Measurements from ENCODE around the gene CRK.

The CRK gene

GRCh38 chr17:1470071-1470754 lies 14.2 kb upstream of the CRK start:
- ChIA-PET POLR2A (no interaction called here), CTCF (no interaction called here)
- DNase-seq (ENCODE audit: extremely low spot score) = no peak
- TF ChIP-seq NFRKB (IDR thresholded peaks at IDR 0.05) (no peak), L3MBTL2 (conservative IDR thresholded peaks at IDR 0.05) (no peak), SP1 (IDR thresholded peaks at IDR 0.05) (no peak), FOXM1 (IDR thresholded peaks at IDR 0.05; ENCODE audit: borderline replicate concordance) (no peak), LEF1 (IDR thresholded peaks at IDR 0.05; ENCODE audit: borderline replicate concordance) (no peak), FOXA1 (IDR thresholded peaks at IDR 0.05) (no peak), FOXK2 (IDR thresholded peaks at IDR 0.05) (no peak), ELF4 (IDR thresholded peaks at IDR 0.05) (no peak), PKNOX1 (IDR thresholded peaks at IDR 0.05) (no peak), BHLHE40 (IDR thresholded peaks at IDR 0.05; ENCODE audit: borderline replicate concordance) (no peak), ARNT (IDR thresholded peaks at IDR 0.05) (no peak), HDGF (IDR thresholded peaks at IDR 0.05; ENCODE audit: borderline replicate concordance) (no peak), TARDBP (IDR thresholded peaks at IDR 0.05) (no peak), ZNF384 (IDR thresholded peaks at IDR 0.05) (no peak), SUZ12 (IDR thresholded peaks at IDR 0.05) (no peak), CTBP1 (IDR thresholded peaks at IDR 0.05; ENCODE audit: borderline replicate concordance) (no peak)

GRCh38 chr17:1469231-1469852 lies 13.3 kb upstream of the CRK start:
- no peak for TF ChIP-seq SUZ12 (IDR thresholded peaks at IDR 0.05)
- TF ChIP-seq CTBP1 (IDR thresholded peaks at IDR 0.05; ENCODE audit: borderline replicate concordance) = peak; percentile 47; the same call in 1 of the 2 replicates
- TF ChIP-seq SP1 (IDR thresholded peaks at IDR 0.05) = no peak
- TF ChIP-seq FOXA1 (IDR thresholded peaks at IDR 0.05) = no peak
- TF ChIP-seq TARDBP (IDR thresholded peaks at IDR 0.05) = peak; percentile 96
- TF ChIP-seq ZNF384 (IDR thresholded peaks at IDR 0.05) = no peak
- TF ChIP-seq LEF1 (IDR thresholded peaks at IDR 0.05; ENCODE audit: borderline replicate concordance) = peak; percentile 40; the same call in 1 of the 2 replicates
- no peak for TF ChIP-seq NFRKB (IDR thresholded peaks at IDR 0.05)
- TF ChIP-seq HDGF (IDR thresholded peaks at IDR 0.05; ENCODE audit: borderline replicate concordance) = no peak
- TF ChIP-seq FOXM1 (IDR thresholded peaks at IDR 0.05; ENCODE audit: borderline replicate concordance) = no peak
- TF ChIP-seq FOXK2 (IDR thresholded peaks at IDR 0.05) = no peak
- no peak for TF ChIP-seq ELF4 (IDR thresholded peaks at IDR 0.05)
- no peak for TF ChIP-seq BHLHE40 (IDR thresholded peaks at IDR 0.05; ENCODE audit: borderline replicate concordance)
- no peak for TF ChIP-seq PKNOX1 (IDR thresholded peaks at IDR 0.05)
- TF ChIP-seq L3MBTL2 (conservative IDR thresholded peaks at IDR 0.05) = no peak
- peak; percentile 51 for DNase-seq (ENCODE audit: extremely low spot score)
- ChIA-PET CTCF (no interaction called here), POLR2A (no interaction called here)

GRCh38 chr17:1467898-1468492 lies 12.0 kb upstream of the CRK start:
- TF ChIP-seq ARNT (IDR thresholded peaks at IDR 0.05) = no peak
- no peak for TF ChIP-seq FOXM1 (IDR thresholded peaks at IDR 0.05; ENCODE audit: borderline replicate concordance)
- no peak for TF ChIP-seq SP1 (IDR thresholded peaks at IDR 0.05)
- no peak for TF ChIP-seq TARDBP (IDR thresholded peaks at IDR 0.05)
- TF ChIP-seq FOXA1 (IDR thresholded peaks at IDR 0.05) = no peak
- no peak for TF ChIP-seq L3MBTL2 (conservative IDR thresholded peaks at IDR 0.05)
- TF ChIP-seq HDGF (IDR thresholded peaks at IDR 0.05; ENCODE audit: borderline replicate concordance) = no peak
- no peak for TF ChIP-seq ZNF384 (IDR thresholded peaks at IDR 0.05)
- no peak for TF ChIP-seq CTBP1 (IDR thresholded peaks at IDR 0.05; ENCODE audit: borderline replicate concordance)
- TF ChIP-seq PKNOX1 (IDR thresholded peaks at IDR 0.05) = no peak
- TF ChIP-seq NFRKB (IDR thresholded peaks at IDR 0.05) = no peak
- TF ChIP-seq BHLHE40 (IDR thresholded peaks at IDR 0.05; ENCODE audit: borderline replicate concordance) = no peak
- no peak for TF ChIP-seq LEF1 (IDR thresholded peaks at IDR 0.05; ENCODE audit: borderline replicate concordance)
- TF ChIP-seq SUZ12 (IDR thresholded peaks at IDR 0.05) = no peak
- ChIA-PET POLR2A (no interaction called here), CTCF (no interaction called here)
- no peak for DNase-seq (ENCODE audit: extremely low spot score)

DNA sequence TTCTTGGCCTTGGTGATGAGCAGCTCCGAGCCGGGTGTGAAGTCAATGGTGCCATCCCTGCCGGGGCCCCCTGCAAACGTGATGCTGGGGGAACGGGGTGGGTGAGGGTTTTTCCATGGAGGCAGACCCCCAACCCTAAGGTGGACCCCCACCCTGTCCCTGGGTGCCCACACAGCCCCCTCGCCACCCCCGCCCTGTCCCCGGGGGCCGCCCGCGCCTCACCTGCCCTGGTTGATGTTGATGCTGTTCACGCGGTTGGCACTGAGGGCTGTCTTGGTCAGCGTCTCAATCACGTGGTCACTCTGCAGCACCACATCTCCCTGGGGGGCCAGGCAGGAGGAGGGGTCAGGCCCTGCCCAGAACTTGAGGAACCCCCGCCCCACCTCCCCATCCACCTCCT lies 11.2 kb upstream of the CRK start:
- CTCF ChIA-PET = no interaction called here
- TF ChIP-seq HDGF (IDR thresholded peaks at IDR 0.05; ENCODE audit: borderline replicate concordance) (no peak), ELF4 (IDR thresholded peaks at IDR 0.05) (no peak), L3MBTL2 (conservative IDR thresholded peaks at IDR 0.05) (no peak), FOXK2 (IDR thresholded peaks at IDR 0.05) (no peak), FOXM1 (IDR thresholded peaks at IDR 0.05; ENCODE audit: borderline replicate concordance) (no peak), ARNT (IDR thresholded peaks at IDR 0.05) (no peak), BHLHE40 (IDR thresholded peaks at IDR 0.05; ENCODE audit: borderline replicate concordance) (no peak), TARDBP (IDR thresholded peaks at IDR 0.05) (no peak), ZNF384 (IDR thresholded peaks at IDR 0.05) (no peak), FOXA1 (IDR thresholded peaks at IDR 0.05) (no peak), PKNOX1 (IDR thresholded peaks at IDR 0.05) (no peak), SUZ12 (IDR thresholded peaks at IDR 0.05) (no peak), NFRKB (IDR thresholded peaks at IDR 0.05) (no peak), CTBP1 (IDR thresholded peaks at IDR 0.05; ENCODE audit: borderline replicate concordance) (no peak), LEF1 (IDR thresholded peaks at IDR 0.05; ENCODE audit: borderline replicate concordance) (no peak), SP1 (IDR thresholded peaks at IDR 0.05) (no peak)
- POLR2A ChIA-PET = no interaction called here
- no peak for DNase-seq (ENCODE audit: extremely low spot score)

Data from HEK293T (cell line).